ENCODE data around the gene STAB1.

- TF ChIP-seq IKZF1 (conservative IDR thresholded peaks at IDR 0.05) (no peak), SREBF1 (IDR thresholded peaks at IDR 0.05; ENCODE audit: low read length) (no peak), BRCA1 (IDR thresholded peaks at IDR 0.05; ENCODE audit: low read depth, low read length) (no peak), POLR2AphosphoS5 (IDR thresholded peaks at IDR 0.05; ENCODE audit: low read length) (no peak; the same call in 1 of the 2 replicates), CTCF (IDR thresholded peaks at IDR 0.05 in 2 of 3, conservative IDR thresholded peaks at IDR 0.05 in 1 of 3; ENCODE audit: control insufficient read depth in 2 of 3, extremely low read depth in 1 of 3, insufficient read depth in 1 of 3, low read depth in 3 of 3, low read length in 3 of 3) (peak; percentile 68 to 76 (median 72)), POLR2A (IDR thresholded peaks at IDR 0.05; ENCODE audit: low read depth, low read length) (0 out of 2 replicates have a peak, but pooled peaks have one; percentile 12), BACH1 (IDR thresholded peaks at IDR 0.05; ENCODE audit: borderline replicate concordance) (no peak), MTA2 (IDR thresholded peaks at IDR 0.05; ENCODE audit: low read depth) (no peak), PBX3 (IDR thresholded peaks at IDR 0.05; ENCODE audit: insufficient replicate concordance, low read depth, low read length) (no peak), CBX3 (IDR thresholded peaks at IDR 0.05; ENCODE audit: borderline replicate concordance, low read depth) (no peak)
These were observed 23.5 kb upstream of the STAB1 start for GRCh38 chr3:52471371-52472238.

Data from GM12878 (cell line).